GM12872 (cell line): ENCODE measurements around the gene NUSAP1.

Experiments used
- CTCF ChIP-seq: IDR thresholded peaks from 3 replicates; pipeline ENCODE4 v1.5.1; 2011; ENCODE audit warnings: low read depth, mild to moderate bottlenecking, low read length, moderate library complexity; ENCODE audit not compliant: insufficient read depth

NUSAP1 gene

DNA sequence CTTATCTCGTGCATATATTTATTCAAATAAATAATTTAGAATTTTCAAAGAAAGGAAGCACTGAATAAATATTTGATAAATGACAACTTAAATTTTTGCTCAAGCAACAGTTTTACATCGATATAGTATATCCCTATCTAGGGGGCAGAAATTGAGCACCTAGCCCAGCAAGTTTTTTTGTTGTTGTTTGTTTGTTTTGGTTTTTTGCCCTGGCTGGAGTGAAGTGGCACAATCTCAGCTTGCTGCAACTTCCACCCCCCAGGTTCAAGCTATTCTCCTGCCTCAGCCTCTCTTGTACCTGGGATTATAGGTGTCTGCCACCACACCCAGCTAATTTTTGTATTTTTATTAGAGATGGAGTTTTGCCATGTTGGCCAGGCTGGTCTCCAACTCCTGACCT is 42.7 kb upstream of the NUSAP1 start:
- TF ChIP-seq CTCF, result no peak

GRCh38 chr15:41291065-41291631 is 41.5 kb upstream of the NUSAP1 start:
- no peak for TF ChIP-seq CTCF

GRCh38 chr15:41292521-41292920 is 40.2 kb upstream of the NUSAP1 start:
- TF ChIP-seq CTCF, result no peak

DNA sequence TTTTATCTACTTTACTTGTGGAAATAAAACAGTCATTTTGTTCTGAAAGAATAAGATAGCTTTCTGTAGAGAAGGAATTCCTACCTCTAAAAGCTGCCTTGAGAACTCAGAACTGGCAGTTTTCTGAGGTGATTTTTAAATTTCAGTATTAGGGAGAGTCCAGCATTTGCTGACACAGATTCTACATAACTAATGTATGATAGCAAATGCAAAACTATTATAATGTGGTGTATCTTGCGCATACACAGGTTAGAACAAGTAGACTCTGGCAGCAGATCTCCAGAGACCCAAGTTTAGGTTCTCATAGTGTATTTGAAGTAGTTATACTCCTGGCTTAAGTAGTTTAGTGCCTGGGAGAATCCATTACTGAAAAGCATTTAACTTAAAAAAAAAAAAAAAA is 31.1 kb upstream of the NUSAP1 start:
- no peak for TF ChIP-seq CTCF

DNA sequence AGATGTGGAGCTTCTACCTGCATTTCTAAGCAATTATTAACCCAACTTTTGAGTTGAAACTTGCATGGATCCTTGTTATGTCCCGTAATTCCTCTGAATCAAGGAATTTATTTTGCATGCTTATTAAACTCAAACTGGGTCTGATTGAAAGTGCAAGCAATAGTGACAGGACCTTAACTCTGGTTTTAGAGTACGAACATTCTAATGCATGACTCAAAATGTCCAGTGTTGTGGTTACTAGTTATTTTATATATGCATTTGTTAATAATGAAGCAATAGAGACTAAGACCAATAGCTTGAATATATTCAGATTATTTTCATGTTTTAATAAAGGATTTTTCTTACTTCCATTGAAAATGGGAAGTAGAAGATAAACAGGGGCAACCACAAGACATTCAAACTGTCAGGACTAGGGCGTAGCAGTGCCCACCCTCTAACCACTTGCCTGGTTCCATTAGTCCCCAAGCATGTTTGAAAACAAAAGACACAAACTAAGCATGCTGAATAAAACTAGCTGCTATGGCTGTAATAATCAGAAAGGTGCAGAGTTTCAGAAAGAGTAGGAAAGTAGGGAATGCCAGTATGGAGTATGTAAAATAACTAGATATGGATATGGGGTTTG is 28.4 kb upstream of the NUSAP1 start:
- no peak for TF ChIP-seq CTCF

GRCh38 chr15:41307679-41308078 is 25.0 kb upstream of the NUSAP1 start:
- no peak for TF ChIP-seq CTCF

DNA sequence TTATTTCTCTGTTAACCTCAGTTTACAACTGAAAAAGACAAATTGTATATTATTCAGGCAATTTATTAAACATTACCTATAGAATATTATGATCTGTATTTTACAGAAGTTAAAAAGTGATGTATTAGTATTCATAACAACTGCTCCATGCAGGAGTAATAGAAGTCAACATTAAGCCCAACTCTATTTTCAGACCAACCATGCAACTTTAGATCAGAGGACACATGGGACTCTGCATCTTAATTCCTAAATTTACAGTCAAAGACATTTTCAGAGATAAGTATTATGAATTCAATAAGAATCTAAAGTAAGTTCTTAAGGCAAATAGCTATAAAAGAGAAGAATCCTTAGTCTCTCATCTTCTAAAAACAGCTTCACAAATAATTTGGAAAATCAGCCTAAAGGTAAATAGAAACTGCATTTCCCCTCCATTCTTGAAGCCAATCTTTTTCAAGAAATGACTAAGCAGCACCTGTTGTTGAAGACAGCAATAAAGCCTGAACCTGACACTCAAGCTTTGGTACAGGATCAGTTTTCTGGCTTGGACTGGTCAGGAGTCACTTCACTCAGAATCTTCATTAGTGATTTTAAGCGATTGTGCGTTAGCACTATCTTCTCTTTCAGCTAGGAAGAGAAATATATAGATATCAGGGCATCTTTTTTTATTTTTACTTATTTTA is 23.3 kb upstream of the NUSAP1 start:
- no peak for TF ChIP-seq CTCF
